HG03571 (cell line): ENCODE results near the gene LGALS9.
"Not testable (repeated sequence)": the region's sequence is repeated elsewhere in the genome, so short reads cannot be mapped to it uniquely, and the experiment has no call there.

ENCODE experiments used
- ATAC-seq: cut with Tn5 transposase; IDR thresholded peaks from one replicate; pipeline ENCODE4 v1.9.1; 2021; ENCODE audit not compliant: unreplicated experiment

Gene LGALS9

DNA sequence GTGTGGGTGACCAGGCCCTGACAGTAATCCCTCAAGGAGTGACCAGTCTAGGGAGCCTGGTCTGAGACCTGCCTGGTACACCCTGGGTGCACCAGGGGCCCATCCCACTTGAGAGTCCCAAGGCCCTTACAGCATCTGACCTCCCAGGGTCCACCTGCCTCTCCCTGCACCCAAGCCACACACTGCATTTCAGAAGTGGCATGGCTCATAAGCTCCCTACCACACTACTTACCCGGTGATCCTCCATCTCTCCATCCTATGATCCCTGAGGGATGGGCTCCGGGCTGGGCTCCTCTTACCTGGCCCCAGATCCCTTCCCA is 40.6 kb downstream of the LGALS9 start:
- ATAC-seq: no peak

DNA sequence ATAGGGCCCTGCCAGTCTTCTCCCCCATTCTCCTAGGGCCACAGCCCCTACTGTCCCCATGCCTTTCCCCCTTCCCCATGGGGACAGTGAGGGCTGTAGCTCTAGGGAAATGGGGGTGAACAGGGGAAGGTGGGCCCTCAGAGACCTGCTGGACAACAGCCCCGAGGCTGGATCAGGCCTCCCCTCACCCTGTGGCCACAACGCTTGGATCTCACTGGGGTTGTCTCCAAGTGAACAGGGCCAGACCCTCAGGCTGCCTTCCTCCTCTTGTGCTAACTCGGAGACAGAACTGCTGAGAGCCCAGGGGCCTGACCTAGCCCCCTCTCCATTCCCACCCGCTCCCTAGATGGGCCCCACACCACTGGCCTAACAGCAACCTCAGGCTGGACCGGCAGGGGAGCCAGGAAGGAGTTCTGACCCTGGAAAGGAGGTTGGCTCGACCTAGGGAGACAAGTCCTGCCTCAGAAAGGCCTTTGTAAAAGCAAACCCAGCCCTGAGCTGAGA is 41.0 kb downstream of the LGALS9 start:
- not testable (repeated sequence) for ATAC-seq

DNA sequence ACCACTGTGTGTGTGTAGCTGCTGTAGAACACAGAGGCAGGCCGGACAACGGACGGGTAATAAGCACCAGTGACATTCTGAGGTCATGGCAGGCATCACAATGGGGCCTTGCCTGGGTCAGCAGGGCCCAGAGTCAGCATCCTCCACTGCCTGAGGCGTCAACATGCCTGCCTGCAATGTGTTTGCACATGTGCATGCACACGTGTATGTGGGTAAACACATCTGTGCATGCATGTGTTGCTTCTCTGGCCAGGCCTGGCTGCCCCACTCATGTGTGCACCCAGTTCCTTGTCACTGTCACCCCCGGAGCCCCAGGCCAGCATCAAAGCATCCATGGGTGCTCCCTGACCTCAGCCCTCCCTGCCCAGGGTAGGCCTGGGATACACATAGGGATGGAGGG is 43.3 kb downstream of the LGALS9 start:
- no peak for ATAC-seq

DNA sequence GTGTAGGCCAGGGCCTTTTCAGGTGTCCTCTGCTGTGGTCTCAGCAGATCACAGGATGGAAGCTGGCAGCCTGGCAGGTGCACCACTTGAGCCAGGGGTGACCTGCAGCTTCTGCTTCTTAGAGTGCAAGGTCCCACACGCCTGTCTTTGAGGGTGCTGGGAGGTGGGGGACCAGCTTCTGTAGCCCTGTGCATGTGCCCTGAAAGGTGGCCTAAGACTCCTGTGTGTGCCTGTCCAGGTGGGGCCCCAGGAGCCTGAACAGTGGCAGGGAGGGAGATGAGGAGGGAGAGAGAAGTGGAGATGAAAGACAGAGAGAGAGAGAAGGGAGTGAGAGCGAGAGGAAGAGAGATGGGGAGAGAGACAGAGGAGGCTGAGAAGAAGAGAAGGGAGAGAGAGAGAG is 46.2 kb downstream of the LGALS9 start:
- ATAC-seq: no peak

DNA sequence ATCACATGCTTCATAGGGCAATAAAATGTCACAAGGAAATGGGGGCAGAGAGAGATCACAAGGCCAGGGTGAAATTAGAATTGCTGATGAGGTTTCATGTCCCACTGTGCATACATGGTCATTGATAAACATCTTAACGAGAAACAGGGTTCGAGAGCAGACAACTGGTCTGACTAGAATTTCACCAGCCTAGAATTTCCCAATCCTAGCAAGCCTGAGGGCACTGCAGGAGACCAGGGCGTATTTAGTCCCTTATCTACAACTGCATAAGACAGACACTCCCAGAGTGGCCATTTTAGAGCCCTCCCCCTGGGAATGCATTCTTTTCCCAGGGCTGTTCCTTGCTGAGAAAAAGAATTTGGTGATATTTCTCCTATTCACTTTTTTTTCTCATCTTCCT is 55.3 kb downstream of the LGALS9 start:
- ATAC-seq: not testable (repeated sequence)

DNA sequence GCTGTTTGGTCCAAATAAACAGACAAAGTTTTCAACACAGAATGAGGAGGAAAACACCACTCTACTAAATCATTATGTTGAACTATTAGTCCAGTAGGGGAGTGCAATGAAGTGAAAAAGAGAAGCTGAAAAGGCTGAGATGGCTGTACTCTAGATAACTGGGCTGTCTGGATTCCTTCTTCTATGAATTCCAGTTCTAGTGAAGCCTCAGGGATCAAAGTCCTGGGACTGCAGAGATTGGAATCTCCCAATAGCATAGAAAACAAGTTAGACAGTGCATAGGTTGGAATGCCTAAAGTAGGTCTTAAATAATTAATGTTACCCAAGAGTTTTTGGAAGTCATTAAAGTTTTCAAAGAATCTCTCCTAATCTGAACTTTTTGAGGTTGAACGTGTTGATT is 59.9 kb downstream of the LGALS9 start:
- no peak for ATAC-seq

DNA sequence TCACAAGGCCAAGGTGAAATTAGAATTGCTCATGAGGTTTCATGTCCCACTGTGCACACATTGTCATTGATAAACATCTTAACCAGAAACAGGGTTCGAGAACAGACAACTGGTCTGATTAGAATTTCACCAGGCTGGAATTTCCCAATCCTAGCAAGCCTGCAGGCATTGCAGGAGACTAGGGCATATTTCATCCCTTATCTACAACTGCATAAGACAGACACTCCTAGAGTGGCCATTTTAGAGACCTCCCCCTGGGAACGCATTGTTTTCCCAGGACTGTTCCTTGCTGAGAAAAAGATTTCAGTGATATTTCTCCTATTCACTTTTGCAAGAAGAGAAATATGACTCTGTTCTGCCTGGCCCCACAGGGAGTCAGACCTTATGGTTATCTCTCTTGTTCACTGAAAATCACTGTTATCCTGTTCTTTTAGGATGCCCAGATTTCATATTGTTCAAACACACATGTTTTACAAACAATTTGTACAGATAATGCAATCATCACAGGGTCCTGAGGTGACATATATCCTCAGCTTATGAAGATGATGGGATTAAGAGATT is 64.3 kb downstream of the LGALS9 start:
- not testable (repeated sequence) for ATAC-seq
